Stimulated activated CD4-positive, alpha-beta T cell treated with anti-CD3 and anti-CD28 coated beads, Interleukin-4, amount 100 ng/mL, for 24 hours (primary cell): Measurements from ENCODE around the gene GALK1.
"Not testable (repeated sequence)": the region's sequence is repeated elsewhere in the genome, so short reads cannot be mapped to it uniquely, and the experiment has no call there.

Experiments used
- DNase-seq: peaks from one replicate; pipeline ENCODE4 v3.0.0-alpha.2; 2020

Gene GALK1

DNA sequence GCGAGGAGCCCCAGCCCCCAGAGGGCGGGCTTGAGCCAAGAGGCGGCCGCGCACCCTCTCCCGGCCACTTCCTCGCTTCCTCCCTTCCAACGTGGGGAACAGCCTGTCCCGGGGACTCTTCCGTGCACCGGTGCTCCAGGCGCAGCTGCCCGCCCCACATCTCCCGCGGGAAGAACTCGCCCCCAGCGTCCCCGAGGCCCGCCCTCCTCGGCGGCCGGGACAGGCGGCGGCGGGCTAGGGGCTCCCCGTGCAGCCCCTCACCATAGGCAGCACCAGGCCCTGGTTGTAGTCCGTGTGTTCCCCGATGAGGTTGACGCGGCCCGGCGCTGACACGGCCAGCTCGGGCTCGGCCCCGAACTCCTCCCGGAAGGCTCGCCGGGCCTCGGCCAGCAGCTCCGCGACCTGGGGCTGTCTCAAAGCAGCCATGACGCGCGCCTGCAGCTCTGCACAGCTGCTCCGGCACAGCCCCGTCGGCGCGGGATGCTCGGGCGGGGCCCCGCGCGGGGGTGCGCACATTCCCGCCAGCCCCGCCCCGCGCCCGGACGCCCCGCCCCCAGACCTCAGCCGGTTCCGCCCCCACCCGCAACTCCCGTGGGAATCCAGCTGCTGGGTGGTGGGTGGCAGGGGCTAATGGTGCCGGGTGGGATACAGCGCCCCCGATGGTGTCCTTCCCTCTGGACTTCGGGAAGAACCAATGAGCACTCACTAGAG lies at the start of gene GALK1:
Gene GALK1, minus strand, starts transcription at position 482 of the 711 bp plus-strand sequence. Its CDS starts 56 bp downstream, at position 426.
- DNase-seq = peak; percentile 71

- no peak for DNase-seq
Observed at GRCh38 chr17:75814021-75814395, 49.0 kb upstream of the GALK1 start.

DNA sequence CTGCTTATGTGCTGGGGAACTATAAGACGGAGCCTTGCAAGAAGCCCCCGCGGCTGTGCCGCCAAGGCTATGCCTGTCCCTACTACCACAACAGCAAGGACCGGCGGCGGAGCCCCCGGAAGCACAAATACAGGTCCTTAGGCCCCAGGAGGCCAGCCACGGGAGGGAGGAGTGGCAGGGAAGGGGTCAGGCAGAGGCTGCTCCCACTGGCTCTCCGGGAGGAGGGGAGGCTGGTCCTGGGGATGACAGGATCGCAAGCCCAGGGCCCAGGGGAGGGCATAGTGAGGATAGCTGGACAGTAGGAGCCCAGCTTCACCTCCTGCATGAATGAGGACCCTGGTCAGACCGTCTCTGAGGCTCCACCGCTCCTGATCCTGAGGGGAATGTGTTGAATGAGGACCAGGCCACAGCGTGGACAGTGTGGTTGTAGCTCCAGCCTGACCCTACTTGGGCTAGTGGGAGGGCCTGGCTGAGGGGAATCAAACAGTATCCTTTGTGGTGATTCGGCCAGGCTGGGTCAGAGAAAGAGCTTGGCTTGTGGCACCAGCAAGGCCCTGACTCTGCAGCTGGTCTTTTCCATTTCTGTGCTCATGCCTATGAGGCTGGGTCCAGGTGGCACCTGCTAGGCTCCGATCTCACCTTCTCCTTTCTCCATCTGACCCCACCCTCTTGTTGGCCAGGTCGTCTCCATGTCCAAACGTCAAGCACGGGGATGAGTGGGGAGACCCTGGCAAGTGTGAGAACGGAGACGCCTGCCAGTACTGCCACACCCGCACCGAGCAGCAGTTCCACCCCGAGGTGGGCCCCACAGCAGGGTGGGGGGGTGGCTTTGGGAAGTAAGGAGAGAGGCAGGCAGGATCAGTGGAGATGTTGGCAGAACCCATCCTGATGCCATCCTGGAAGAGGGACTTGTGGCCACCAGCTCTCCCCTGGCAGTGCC lies 48.4 kb upstream of the GALK1 start:
- no peak for DNase-seq

GRCh38 chr17:75812096-75813013 lies 47.4 kb upstream of the GALK1 start:
- DNase-seq = no peak

DNA sequence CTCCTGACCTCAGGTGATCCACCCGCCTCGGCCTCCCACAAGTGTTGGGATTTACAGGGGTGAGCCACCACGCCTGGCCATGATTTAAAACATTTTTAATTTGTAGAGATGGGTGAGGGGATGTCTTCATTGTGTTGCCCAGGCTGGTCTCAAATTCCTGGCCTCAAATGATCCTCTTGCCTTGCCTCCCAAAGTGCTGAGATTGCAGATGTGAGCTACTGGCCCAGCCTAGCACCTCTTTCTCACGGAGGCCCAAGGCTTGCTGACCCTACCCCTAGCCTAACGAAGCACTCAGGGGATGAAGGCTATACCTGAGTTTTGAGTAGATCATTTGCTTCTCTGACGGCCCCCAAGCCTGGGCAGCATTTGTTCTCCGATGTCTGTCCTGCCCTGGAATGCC lies 46.2 kb upstream of the GALK1 start:
- DNase-seq = no peak

GRCh38 chr17:75810756-75811155 lies 45.8 kb upstream of the GALK1 start:
- DNase-seq = not testable (repeated sequence)

- DNase-seq = no peak
Observed at GRCh38 chr17:75810216-75810615, 45.2 kb upstream of the GALK1 start.

DNA sequence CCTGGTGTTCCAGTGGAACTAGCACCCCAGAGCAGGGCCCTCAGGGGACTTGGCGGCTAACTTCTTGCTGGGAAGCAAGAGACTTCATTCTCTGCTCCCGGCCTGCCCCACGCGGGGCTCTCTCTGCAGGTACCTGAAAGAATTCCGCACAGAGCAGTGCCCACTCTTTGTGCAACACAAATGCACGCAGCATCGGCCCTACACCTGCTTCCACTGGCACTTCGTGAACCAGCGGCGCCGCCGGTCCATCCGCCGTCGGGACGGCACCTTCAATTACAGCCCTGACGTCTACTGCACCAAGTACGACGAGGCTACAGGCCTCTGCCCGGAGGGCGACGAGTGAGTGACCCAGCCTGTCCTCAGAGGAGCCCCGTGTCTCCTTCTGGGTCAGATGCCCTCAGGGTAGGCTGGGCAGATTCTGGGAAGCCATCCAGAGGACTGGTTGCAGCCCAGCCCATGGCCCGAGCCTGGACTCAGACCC lies 44.7 kb upstream of the GALK1 start:
- no peak for DNase-seq

- no peak for DNase-seq
Observed at GRCh38 chr17:75808905-75809621, 44.1 kb upstream of the GALK1 start.

DNA sequence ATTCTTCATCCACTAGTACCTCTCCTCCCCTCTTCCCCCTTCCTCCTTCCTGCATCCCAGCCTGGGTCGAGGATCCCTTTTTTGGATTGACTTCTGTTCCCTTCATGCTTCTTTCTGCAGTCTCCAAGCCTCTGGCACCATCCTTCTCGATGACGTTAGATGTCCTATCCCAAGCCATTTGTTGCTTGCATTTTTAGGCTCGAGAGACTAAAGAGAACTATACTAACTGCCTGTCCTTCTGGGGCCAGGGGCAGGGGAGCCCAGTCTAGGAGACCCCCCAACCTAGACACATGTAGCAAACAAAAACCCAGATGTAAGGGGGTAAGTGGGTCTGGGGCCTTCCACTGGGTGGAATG lies 43.5 kb upstream of the GALK1 start:
- no peak for DNase-seq

DNA sequence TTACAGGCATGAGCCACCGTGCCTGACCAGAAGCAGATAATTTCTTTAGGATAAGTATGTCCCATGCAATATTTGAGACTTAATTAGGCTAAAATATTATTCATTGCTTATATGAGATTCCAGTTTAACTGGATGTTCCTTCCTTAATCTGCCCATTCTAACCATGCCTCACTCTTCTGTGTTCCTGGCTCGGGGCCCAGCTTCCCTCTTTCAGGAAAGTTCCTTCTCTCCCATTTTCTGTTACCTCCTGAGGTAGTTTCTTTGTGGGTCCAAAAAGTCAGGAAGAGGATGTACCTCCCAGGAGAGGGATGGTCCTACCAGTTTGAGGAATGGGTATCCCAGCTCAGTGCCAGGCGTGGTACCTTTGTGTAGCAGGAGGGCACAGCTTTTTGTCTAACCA lies 42.9 kb upstream of the GALK1 start:
- DNase-seq = no peak

DNA sequence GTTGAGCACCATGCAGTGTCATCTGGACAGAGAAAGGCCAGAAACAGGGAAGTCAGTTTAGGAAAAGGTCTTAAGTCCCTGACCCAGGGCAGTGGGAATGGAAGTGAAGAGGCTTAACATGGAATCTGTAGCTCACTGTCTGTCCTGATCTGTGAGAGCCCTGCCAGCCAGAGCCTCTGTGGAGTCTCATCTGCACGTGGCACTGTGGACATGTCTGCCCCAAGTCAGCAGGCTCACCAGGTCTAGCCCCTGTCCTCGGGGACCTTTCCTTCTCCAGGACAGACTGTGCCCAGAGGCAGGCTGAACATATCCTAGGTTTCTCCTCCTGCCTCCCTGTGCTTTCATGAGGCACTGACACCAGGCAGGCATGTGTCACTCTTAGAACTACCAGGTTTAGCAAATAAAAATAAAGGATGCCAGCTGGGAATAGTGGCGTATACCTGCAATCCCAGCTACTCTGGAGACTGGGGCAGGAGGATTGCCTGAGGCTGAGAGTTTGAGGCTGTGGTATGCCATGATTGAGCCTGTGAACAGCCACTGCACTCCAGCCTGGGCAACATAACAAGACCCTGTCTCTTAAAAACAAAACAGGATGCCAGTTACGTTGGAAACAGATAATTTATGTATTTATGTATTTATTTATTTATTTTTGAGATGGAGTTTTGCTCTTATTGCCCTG lies 42.0 kb upstream of the GALK1 start:
- DNase-seq = no peak

- no peak for DNase-seq
Observed at GRCh38 chr17:75803883-75804282, 38.9 kb upstream of the GALK1 start.

DNA sequence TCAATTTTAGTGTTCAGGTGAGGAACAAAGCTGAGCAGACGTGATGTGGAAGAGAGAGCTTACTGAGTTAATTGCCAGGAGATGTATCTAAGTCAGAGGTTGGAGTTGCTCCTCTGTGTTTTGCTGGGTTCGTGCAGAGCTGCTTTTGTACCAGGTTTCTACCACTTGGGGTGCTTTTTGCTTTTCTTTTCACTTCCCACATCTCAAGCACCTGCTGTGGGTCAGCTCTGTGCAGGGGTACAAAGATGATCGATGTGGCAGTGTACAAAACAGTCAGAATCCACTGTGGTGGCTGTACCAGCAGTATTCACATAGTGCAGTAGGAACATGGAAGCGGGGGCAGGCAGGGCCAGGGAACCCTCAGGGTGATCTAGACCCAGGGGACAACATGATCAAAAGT lies 34.4 kb upstream of the GALK1 start:
- DNase-seq = no peak

DNA sequence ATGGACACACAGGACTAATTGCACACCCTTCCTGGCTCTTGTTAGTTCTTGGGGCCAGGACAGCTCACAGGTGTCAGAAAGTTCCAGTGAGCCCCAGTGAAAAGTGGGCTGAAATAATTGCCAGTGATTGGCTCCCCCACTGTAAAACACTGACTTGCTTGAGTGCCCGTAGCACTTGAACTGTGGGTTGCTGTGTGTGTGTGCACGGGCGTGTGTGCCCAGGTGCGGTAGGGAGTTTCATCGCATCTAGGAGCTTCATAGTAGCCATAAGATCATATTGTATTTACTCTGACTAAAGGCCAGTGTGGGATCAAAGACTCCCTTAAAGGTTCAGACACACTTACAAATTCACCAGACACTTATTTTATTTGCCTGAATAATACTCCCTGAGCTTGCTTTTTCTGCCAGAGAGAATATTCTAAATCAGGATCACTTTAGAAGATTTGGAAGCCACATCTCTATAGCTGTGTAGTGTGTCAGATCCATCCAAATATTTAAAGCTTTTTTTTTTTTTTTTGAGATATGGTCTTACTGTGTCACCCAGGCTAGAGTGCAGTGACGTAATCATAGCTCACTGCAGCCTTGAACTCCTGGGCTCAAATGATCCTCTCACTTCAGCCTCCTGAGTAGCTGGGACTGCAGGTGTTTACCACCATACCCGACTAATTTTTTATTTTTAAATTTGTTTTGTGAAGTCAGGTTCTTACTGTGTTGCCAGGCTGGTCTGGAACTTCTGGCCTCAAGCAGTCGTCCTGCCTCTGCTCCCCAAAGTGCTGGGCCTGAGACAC lies 31.0 kb upstream of the GALK1 start:
- no peak for DNase-seq

- no peak for DNase-seq
Observed at GRCh38 chr17:75793460-75793859, 28.5 kb upstream of the GALK1 start.

GRCh38 chr17:75791254-75791653 lies 26.3 kb upstream of the GALK1 start:
- no peak for DNase-seq

DNA sequence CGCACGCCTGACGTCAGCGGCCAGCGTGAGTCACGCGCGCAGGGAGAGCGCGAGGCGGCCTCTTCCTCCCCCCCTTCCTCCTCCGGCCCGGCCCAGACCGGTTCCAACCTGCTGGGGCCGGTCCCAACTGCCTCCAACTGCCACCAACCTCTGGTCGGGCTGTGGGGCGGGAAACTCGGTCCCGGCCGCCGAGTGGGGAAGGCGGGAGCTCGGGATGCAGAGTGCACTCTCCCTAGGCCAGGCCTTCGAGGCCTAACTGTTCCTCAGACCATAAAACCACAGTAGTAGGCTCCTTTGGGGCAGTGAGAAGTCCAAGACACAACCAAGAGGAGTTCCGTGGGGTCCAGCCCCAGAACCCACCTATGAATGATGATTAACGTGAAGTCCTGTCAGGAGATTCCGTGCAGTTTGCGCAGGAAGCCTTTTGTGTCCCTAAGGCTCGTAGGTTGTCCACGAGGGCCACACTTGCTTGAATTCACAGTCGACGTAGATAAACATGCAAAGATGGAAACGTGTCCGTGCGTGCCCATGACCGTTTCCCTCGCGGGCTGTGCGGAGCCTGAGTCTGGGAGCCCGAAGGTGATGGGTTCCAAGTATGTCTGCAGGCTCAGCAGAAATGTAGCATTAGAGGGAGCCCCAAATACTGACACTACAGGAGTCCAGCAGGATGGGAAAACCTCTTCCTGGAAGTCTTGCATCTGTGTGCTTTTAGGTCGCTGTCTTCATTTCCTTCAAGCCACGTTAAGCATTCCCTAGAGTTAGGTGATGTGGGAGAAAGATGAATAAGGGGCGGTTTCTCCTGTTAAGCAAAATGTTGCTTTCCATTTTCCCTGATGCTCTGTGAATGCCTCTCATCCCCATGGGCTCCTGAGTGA lies 20.3 kb upstream of the GALK1 start:
- peak; percentile 91 for DNase-seq

DNA sequence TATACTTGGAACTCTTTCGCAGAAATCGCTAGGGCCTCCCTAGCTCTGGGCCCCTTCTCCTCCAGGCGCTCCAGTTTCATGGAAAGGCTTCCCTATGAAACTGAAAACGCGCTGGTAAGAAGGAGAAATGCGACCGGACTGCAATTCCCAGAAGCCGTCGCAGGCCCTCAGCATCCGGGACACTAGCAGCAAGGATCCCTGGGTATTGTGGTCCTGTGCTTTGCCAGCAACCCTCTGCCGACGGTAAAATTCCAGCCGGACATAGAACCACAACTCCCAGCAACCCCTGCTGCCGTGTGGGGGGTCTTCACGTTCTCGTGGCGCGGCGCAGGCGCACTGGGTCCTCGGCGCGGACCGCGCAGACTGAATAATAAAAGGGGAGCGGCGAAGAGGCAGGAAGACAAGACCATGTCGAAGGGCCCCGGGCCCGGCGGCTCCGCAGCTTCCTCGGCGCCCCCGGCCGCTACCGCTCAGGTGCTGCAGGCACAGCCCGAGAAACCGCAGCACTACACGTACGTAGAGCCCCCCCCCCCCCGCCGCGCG lies 19.6 kb upstream of the GALK1 start, which contains the start of gene UNK:
Gene UNK, plus strand, starts transcription at position 334 of the 543 bp plus-strand sequence. Its CDS starts 75 bp downstream, at position 409.
- peak; percentile 97 for DNase-seq
